ENCODE results near the gene SMIM20.

DNA sequence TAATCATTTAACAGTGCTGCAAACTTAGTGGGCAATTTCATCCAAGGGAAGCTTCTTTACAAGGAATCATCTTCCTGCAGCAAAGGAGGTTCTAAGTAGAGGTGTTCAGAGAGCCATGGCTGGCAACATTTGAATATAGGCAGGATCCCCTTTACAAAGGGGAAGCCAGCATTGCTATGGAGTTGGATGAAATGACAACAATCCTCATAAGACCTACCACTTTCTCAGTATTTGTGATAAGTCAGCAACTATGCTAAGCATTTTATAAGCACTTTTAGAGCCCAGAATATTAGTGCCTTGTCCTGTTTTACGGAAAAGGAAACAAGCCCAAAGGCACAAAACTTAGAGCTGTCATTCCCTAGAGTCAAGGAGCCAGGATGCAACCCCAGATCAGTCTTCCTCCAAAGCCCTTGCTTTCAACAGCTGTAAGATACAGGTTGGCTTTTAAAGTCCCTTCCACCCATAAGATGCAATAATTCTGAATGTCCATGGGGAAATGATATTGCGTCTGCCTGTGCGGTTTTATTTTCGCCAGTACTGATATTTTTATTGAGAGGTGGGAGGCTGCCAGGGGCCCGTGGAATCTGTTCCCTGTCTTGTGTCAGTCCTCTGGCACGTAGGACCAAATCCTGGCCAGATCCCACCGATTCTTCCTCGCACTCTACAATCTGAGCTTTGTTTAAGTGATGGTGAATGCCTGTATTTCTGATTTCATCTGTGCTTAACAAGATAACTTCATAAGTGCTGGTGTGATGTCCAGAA is 59.1 kb downstream of the SMIM20 start:
- TF ChIP-seq, protein P1, sequence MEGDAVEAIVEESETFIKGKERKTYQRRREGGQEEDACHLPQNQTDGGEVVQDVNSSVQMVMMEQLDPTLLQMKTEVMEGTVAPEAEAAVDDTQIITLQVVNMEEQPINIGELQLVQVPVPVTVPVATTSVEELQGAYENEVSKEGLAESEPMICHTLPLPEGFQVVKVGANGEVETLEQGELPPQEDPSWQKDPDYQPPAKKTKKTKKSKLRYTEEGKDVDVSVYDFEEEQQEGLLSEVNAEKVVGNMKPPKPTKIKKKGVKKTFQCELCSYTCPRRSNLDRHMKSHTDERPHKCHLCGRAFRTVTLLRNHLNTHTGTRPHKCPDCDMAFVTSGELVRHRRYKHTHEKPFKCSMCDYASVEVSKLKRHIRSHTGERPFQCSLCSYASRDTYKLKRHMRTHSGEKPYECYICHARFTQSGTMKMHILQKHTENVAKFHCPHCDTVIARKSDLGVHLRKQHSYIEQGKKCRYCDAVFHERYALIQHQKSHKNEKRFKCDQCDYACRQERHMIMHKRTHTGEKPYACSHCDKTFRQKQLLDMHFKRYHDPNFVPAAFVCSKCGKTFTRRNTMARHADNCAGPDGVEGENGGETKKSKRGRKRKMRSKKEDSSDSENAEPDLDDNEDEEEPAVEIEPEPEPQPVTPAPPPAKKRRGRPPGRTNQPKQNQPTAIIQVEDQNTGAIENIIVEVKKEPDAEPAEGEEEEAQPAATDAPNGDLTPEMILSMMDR (IDR thresholded peaks at IDR 0.05; ENCODE audit: low read depth, low read length, missing input control), result no peak
- TF ChIP-seq, protein P2, sequence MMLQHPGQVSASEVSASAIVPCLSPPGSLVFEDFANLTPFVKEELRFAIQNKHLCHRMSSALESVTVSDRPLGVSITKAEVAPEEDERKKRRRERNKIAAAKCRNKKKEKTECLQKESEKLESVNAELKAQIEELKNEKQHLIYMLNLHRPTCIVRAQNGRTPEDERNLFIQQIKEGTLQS (IDR thresholded peaks at IDR 0.05), result no peak
- no peak for TF ChIP-seq REST (IDR thresholded peaks at IDR 0.05)

All from liver (tissue), 3 donors.